Mesenchymal stem cell (in vitro differentiated cells and primary cell): Measurements from ENCODE around the gene FUOM.
A peak's percentile ranks its signal among the peaks of the same experiment; 100 is the strongest.
"Not testable (repeated sequence)": the region's sequence is repeated elsewhere in the genome, so short reads cannot be mapped to it uniquely, and the experiment has no call there.

ENCODE experiments used
- DNase-seq: peaks from one replicate; pipeline ENCODE4 v3.0.0-alpha.2; 2013
- H2AFZ ChIP-seq: one replicate; pipeline ENCODE4 v1.6.1; 2013; ENCODE audit warnings: low read depth, mild to moderate bottlenecking, control low read depth, inconsistent platforms, low read length, moderate library complexity
- H2AK5ac ChIP-seq: 2 replicates; pipeline ENCODE4 v1.6.1; 2013; ENCODE audit warnings: low read length, moderate library complexity, mild to moderate bottlenecking, inconsistent platforms; ENCODE audit not compliant: severe bottlenecking
- H2BK120ac ChIP-seq: one replicate; pipeline ENCODE4 v1.6.1; 2013; ENCODE audit warnings: low read depth, mild to moderate bottlenecking, inconsistent platforms, low read length, moderate library complexity
- H2BK12ac ChIP-seq, 2 experiments: one replicate each; pipeline ENCODE4 v1.6.1; 2013; ENCODE audit warnings: inconsistent platforms in 2 of 2, low read length in 2 of 2, mild to moderate bottlenecking in 2 of 2, moderate library complexity in 2 of 2, control low read depth in 1 of 2
- H2BK15ac ChIP-seq: one replicate; pipeline ENCODE4 v1.6.1; 2013; ENCODE audit warnings: mild to moderate bottlenecking, low read depth, inconsistent platforms; ENCODE audit not compliant: poor library complexity, severe bottlenecking
- H2BK5ac ChIP-seq: 2 replicates; pipeline ENCODE4 v1.6.1; 2013; ENCODE audit warnings: low read depth, mild to moderate bottlenecking, low read length, control low read depth, inconsistent platforms; ENCODE audit not compliant: poor library complexity, severe bottlenecking
- H3K14ac ChIP-seq, 2 experiments: one replicate each; pipeline ENCODE4 v1.6.1; 2013; ENCODE audit warnings: inconsistent platforms in 2 of 2, low read length in 2 of 2, control low read depth in 1 of 2, mild to moderate bottlenecking in 1 of 2, moderate library complexity in 1 of 2
- H3K18ac ChIP-seq, 2 experiments: one replicate each; pipeline ENCODE4 v1.6.1; 2013; ENCODE audit warnings: inconsistent platforms in 2 of 2, low read length in 2 of 2, control low read depth in 1 of 2, low read depth in 1 of 2, mild to moderate bottlenecking in 1 of 2
- H3K23ac ChIP-seq, 2 experiments: one replicate each; pipeline ENCODE4 v1.6.1; 2013; ENCODE audit warnings: inconsistent platforms in 2 of 2, low read length in 2 of 2, mild to moderate bottlenecking in 2 of 2, moderate library complexity in 2 of 2, control low read depth in 1 of 2
- H3K27ac ChIP-seq: 2 replicates; pipeline ENCODE4 v1.5.1; 2013; ENCODE audit warnings: mild to moderate bottlenecking, moderate library complexity, low read length, control low read depth, inconsistent platforms; ENCODE audit not compliant: poor library complexity, severe bottlenecking
- H3K27me3 ChIP-seq, 2 experiments: 2 replicates each; pipeline versions ENCODE4 v1.6.1 to v1.7.0; 2013; ENCODE audit warnings: low read length in 2 of 2, mild to moderate bottlenecking in 2 of 2, moderate library complexity in 2 of 2, control low read depth in 1 of 2, inconsistent platforms in 1 of 2; ENCODE audit not compliant: control insufficient read depth in 1 of 2, insufficient read depth in 1 of 2
- H3K36me3 ChIP-seq, 2 experiments: 2 replicates each; pipeline versions ENCODE4 v1.6.1 to v1.7.0; 2013; ENCODE audit warnings: low read length in 2 of 2, control low read depth in 1 of 2, inconsistent platforms in 1 of 2, low read depth in 1 of 2, mild to moderate bottlenecking in 1 of 2; ENCODE audit not compliant: insufficient read depth in 2 of 2, control insufficient read depth in 1 of 2
- H3K4ac ChIP-seq, 2 experiments: one replicate each; pipeline ENCODE4 v1.6.1; 2013; ENCODE audit warnings: inconsistent platforms in 2 of 2, low read length in 2 of 2, mild to moderate bottlenecking in 2 of 2, moderate library complexity in 2 of 2, control low read depth in 1 of 2, low read depth in 1 of 2
- H3K4me1 ChIP-seq: 2 replicates; pipeline ENCODE4 v1.6.1; 2013; ENCODE audit warnings: low read depth, low read length, control low read depth; ENCODE audit not compliant: control insufficient read depth, insufficient read depth
- H3K4me2 ChIP-seq: 2 replicates; pipeline ENCODE4 v1.6.1; 2013; ENCODE audit warnings: low read length, mild to moderate bottlenecking, inconsistent platforms; ENCODE audit not compliant: poor library complexity, severe bottlenecking
- H3K4me3 ChIP-seq, 2 experiments: 2 replicates each; pipeline versions ENCODE4 v1.5.1 to v1.7.0; 2013; ENCODE audit warnings: low read length in 2 of 2, mild to moderate bottlenecking in 2 of 2, control low read depth in 1 of 2, low read depth in 1 of 2; ENCODE audit not compliant: insufficient read depth in 1 of 2
- H3K79me1 ChIP-seq: replicated peaks from 2 replicates; pipeline ENCODE4 v1.6.1; 2013; ENCODE audit warnings: mild to moderate bottlenecking, control low read depth, low read length, inconsistent platforms; ENCODE audit not compliant: poor library complexity, severe bottlenecking
- H3K9ac ChIP-seq: 2 replicates; pipeline ENCODE4 v1.7.0; 2013; ENCODE audit warnings: mild to moderate bottlenecking, low read length, moderate library complexity
- H3K9me3 ChIP-seq: 2 replicates; pipeline ENCODE4 v1.7.0; 2013; ENCODE audit warnings: mild to moderate bottlenecking, low read length; ENCODE audit not compliant: control insufficient read depth
- H4K8ac ChIP-seq: one replicate; pipeline ENCODE4 v1.6.1; 2013; ENCODE audit warnings: inconsistent platforms, mild to moderate bottlenecking, low read length, moderate library complexity
- H4K91ac ChIP-seq: one replicate; pipeline ENCODE4 v1.6.1; 2013; ENCODE audit warnings: mild to moderate bottlenecking, low read length, inconsistent platforms
- WGBS: methylation state at CpG from one replicate; pipeline ENCODE4 v1.1.7; 2013; ENCODE audit warnings: mixed read lengths; 5-methylcytosine and 5-hydroxymethylcytosine counted together

The FUOM gene

GRCh38 chr10:133370030-133370786, 12.4 kb upstream of the FUOM start:
- no peak overlapping the region for H2BK5ac ChIP-seq
- H3K36me3 ChIP-seq: peaks cover 49 to 57% of the 10 kb centered on the region in 2 experiments
- H3K4me3 ChIP-seq: no peak overlapping the region
- DNase-seq: no peak
- H2BK12ac ChIP-seq: no peak overlapping the region
- no peak overlapping the region for H3K27ac ChIP-seq
- no peak overlapping the region for H4K8ac ChIP-seq
- H3K9me3 ChIP-seq: no peaks in the 10 kb centered on the region
- H3K4me1 ChIP-seq: peaks cover 14% of the 10 kb centered on the region
- H3K14ac ChIP-seq: no peak overlapping the region
- no peak overlapping the region for H2BK120ac ChIP-seq
- H2AK5ac ChIP-seq: no peak overlapping the region
- no peak overlapping the region for H3K23ac ChIP-seq
- H3K79me1 ChIP-seq: peaks cover 40% of the 10 kb centered on the region
- no peak overlapping the region for H3K9ac ChIP-seq
- peak overlapping the region; percentile 46 for H4K91ac ChIP-seq
- H3K4ac ChIP-seq: no peak overlapping the region
- H3K4me2 ChIP-seq: no peak overlapping the region
- no peak overlapping the region for H3K18ac ChIP-seq
- H3K27me3 ChIP-seq: no peaks in the 10 kb centered on the region
- no peak overlapping the region for H2BK15ac ChIP-seq
- WGBS: 97% methylated on average over 24 of the region's 24 CpGs
- H2AFZ ChIP-seq: no peak overlapping the region

DNA sequence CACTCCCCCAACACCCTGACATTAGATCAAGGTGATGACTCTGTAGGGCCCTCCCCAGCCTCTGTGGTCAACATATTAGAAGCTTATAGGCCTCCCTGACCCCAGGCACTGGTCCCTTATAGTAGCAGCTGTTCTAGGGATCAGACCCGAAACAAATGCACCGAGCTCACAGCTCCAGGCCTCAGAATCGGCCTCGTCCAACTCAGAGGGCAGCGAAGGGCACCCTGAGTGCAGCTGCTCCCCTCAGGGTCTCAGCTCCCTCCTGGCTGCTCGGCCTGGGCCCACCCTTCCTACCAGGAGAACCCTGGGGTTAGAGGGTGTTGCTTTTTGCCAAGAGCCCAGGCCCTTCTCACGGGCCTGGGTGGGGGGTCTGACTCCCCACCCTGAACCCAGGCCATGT, 10.3 kb upstream of the FUOM start:
- Histone ChIP-seq H3K27me3 (no peaks in the 10 kb centered on the region), H4K8ac (no peak overlapping the region), H3K36me3 (peaks cover 65 to 69% of the 10 kb centered on the region in 2 experiments), H2BK15ac (no peak overlapping the region), H3K14ac (no peak overlapping the region), H3K4me2 (no peak overlapping the region), H2BK12ac (no peak overlapping the region), H3K4me3 (no peak overlapping the region), H2BK5ac (no peak overlapping the region), H3K9ac (no peak overlapping the region), H4K91ac (no peak overlapping the region), H3K27ac (no peak overlapping the region), H3K9me3 (no peaks in the 10 kb centered on the region), H3K4ac (no peak overlapping the region), H3K18ac (no peak overlapping the region), H3K23ac (no peak overlapping the region), H2AK5ac (no peak overlapping the region), H3K4me1 (peaks cover 14% of the 10 kb centered on the region), H3K79me1 (peaks cover 40% of the 10 kb centered on the region), H2AFZ (no peak overlapping the region), H2BK120ac (no peak overlapping the region)
- no peak for DNase-seq
- WGBS: 99% methylated on average over 7 of the region's 7 CpGs

DNA sequence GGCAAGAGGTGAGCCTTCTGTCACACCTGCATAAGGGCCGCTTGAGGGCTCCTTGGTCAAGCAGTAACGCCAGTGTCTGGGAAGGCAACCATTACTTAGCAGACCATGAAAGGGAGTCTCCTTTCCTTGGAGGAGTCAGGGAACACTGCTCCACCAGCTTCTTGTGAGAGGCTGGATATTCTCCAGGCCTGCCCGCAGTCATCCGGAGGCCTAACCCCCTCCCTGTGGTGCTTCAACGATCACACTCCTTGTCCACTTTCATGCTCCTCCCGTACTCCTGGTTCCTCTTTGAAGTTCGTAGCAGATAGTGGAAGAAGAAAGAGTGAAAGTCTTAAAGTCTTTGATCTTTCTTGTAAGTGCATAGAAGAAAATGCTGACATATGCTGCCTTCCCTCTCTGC, 9.6 kb upstream of the FUOM start:
- not testable (repeated sequence) for H3K9ac ChIP-seq, H3K27ac ChIP-seq, DNase-seq, H3K27me3 ChIP-seq, H2AK5ac ChIP-seq, H3K23ac ChIP-seq, H3K4ac ChIP-seq, H4K91ac ChIP-seq, H3K4me3 ChIP-seq, H2BK15ac ChIP-seq, H3K9me3 ChIP-seq, H3K4me2 ChIP-seq, H3K18ac ChIP-seq, H3K14ac ChIP-seq, H2BK12ac ChIP-seq, H2BK5ac ChIP-seq, H2BK120ac ChIP-seq, H2AFZ ChIP-seq, H4K8ac ChIP-seq
- H3K36me3 ChIP-seq: peaks cover 72 to 76% of the 10 kb centered on the region in 2 experiments
- H3K79me1 ChIP-seq: peaks cover 40% of the 10 kb centered on the region
- no CpG with 5 or more reads among the region's 7 CpGs for WGBS
- peaks cover 12% of the 10 kb centered on the region for H3K4me1 ChIP-seq

GRCh38 chr10:133366751-133367150, 8.9 kb upstream of the FUOM start:
- Histone ChIP-seq H4K91ac (no peak overlapping the region), H3K23ac (no peak overlapping the region), H2BK5ac (no peak overlapping the region), H4K8ac (no peak overlapping the region), H3K14ac (no peak overlapping the region), H3K4me2 (no peak overlapping the region), H2AK5ac (no peak overlapping the region), H3K9ac (no peak overlapping the region), H3K9me3 (no peaks in the 10 kb centered on the region), H2BK15ac (no peak overlapping the region), H3K27me3 (no peaks in the 10 kb centered on the region), H3K4me3 (no peak overlapping the region), H3K36me3 (peaks cover 79 to 80% of the 10 kb centered on the region in 2 experiments), H3K18ac (no peak overlapping the region), H2BK120ac (no peak overlapping the region), H2BK12ac (no peak overlapping the region), H3K4ac (no peak overlapping the region), H3K4me1 (peaks cover 6% of the 10 kb centered on the region), H3K27ac (no peak overlapping the region), H3K79me1 (peaks cover 35% of the 10 kb centered on the region), H2AFZ (no peak overlapping the region)
- WGBS: 96% methylated on average over 13 of the region's 13 CpGs
- no peak for DNase-seq
